ENCODE measurements around the gene KDM4F.

GRCh38 chr11:95014184-95014821 is 34.9 kb upstream of the KDM4F start:
- TF ChIP-seq CTCF (IDR thresholded peaks at IDR 0.05) (no peak), POLR2A (IDR thresholded peaks at IDR 0.05) (no peak)
